ENCODE measurements around the gene KIAA1671.
"Not testable (repeated sequence)": the region's sequence is repeated elsewhere in the genome, so short reads cannot be mapped to it uniquely, and the experiment has no call there.

Gene KIAA1671

DNA sequence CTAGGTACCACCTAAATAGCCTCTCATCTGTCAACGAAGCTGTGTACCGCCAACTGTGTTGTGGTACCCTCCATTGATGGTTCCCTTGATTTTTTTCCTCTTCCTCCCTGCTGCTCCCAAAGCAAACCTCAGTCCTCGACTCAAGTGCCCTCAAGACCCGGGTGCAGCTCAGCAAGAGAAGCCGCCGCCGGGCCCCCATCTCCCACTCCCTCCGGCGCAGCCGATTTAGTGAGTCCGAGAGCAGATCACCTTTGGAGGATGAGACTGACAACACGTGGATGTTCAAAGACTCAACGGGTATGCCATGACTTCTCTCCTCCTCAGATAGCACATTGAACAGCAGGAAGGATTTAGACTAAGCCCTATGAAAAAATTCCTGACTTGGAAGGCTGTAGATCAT, 224.7 kb downstream of the KIAA1671 start:
- DNase-seq, result no peak

DNA sequence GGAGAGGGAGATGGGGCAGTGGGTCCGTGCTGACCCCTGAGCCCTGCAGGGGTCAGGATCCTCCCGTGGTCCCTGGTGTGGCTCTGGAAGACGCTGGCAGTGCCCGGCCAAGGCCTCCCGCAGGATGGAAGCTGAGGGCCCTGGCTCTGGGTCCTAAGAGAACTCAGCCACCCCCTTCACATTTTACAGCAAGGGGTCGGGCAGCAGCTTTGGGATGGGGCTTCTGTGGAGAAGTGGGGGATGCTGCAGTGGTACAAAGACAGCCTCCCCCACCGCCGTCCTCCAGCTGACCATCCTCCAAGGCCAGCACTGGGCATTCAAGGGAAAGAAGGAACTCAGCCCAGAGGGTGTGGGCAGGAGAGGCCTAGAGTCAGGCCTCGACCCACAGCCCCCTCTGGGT, 225.4 kb downstream of the KIAA1671 start:
- DNase-seq, result no peak

DNA sequence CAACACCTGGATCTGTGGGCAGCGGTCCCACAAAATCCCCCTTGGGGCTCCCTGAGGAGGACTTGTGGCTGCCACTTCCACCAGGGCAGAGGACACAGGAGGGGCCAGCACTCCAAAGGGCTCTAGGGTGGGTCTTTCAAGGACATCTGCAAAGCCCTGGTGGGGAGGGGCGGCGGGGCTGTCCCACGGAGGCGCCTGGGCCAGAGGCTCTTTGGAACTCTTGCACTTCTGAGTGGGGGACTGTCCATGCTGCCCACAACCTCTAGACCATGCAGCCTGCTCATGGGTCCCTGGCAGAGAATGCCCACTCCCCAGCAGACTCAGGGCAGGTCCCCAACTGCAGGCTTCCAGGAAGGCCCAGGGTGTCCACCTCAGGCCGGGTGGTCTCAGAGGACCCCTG, 225.8 kb downstream of the KIAA1671 start:
- not testable (repeated sequence) for DNase-seq

- DNase-seq, result not testable (repeated sequence)
These were observed 226.5 kb downstream of the KIAA1671 start for GRCh38 chr22:25178869-25179631.

- DNase-seq, result no peak
These were observed 229.9 kb downstream of the KIAA1671 start for GRCh38 chr22:25182131-25183110.

GRCh38 chr22:25183949-25184619, 231.6 kb downstream of the KIAA1671 start:
- DNase-seq, result no peak

DNA sequence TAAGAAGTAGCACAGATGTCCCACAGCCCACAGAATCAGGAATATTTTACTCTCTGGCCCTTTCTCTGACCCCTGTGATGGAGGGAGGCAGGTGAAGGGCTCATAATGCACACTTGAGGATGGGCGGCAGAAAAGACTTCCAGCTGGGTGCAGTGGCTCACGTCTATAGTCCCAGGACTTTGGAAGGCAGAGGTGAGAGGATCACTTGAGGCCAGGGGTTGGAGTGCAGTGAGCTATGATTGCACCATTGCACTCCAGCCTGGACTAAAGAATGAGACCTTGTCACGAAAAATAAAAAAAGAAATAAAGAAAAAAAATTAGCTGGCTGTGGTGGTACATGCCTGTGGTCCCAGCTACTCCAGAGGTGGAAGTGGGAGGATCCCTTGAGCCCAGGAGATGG, 233.6 kb downstream of the KIAA1671 start:
- DNase-seq, result no peak

- DNase-seq, result no peak
These were observed 235.0 kb downstream of the KIAA1671 start for GRCh38 chr22:25187469-25187868.

- no peak for DNase-seq
These were observed 239.9 kb downstream of the KIAA1671 start for GRCh38 chr22:25192406-25192805.

DNA sequence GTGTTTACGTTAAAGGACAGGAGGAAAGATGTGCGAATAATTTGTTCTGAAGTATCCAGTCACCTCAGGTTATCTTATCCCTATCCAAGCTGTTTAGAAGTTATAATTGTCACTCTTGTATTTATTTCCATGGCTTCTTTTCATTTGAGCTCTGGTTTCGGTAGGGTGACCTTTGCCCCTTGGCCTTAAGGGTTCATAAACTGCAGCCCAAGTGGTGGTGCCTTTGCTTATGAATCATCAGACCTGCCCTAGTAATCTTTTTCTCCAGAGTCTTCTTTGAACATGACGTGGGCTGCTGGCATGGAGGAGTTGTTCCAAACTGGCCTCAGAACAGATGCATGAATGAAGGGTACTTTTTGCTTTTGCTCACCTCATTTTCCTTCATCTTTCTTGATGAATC, 240.6 kb downstream of the KIAA1671 start:
- no peak for DNase-seq

GRCh38 chr22:25193548-25193947, 241.0 kb downstream of the KIAA1671 start:
- DNase-seq, result no peak

- no peak for DNase-seq
These were observed 243.8 kb downstream of the KIAA1671 start for GRCh38 chr22:25196326-25196725.

DNA sequence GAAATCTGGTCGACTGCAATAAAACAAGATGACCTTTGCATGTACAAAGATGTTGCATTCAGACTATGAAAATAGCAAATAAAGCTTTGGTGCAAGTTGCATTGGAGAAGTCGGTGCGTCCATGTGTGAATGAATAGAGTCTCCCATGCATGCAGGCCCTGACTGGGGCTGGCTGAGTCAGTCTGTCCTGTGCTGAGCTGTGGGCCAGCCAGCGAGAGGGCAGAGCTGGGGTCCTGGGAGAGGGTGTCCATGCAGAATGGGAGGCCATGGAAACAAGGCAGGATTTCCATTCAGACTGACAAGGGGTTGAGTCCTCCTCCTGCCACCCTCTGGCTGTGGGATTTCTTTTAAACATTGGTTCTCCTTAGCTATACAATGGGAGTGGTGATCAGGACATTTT, 244.8 kb downstream of the KIAA1671 start:
- DNase-seq, result no peak

DNA sequence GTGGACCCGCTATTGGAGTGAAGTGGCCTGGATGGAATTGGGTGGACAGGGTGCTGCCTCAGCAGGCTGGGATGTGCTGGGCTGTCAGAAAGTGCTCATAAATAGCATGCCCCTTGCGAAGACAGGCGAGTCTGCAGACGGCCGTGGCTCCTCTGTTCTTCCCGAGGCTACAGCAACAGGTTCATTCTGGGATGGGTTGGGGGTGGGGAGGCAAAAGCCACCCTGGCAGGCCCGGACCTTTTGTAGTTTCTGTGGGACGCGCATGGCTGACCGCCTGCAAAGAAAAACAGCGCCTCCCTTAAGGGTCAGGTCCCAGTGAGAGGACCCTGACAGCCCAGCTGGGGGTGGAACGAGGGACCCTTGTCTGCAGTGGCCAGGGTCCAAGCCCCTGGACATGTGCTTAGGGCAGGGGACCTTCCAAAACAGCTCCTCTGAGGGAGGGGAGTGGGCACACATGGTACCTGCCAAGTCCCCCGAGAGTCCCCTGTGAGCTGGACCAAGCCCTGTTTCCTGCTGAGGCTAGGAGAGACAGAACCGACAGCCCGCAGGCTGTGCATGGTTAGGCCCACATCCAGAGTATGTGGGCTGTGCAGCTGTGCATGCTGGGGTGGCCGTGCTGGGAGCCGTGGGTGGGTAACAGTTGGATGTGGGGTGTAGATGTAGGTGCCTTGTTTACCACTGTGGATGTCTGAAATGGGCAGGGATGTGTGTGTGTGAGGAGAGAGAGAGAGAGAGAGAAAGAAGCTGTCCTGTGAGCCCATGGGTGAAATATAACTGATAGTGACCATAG, 247.4 kb downstream of the KIAA1671 start, which contains the start of gene CRYBB3:
CRYBB3 (plus strand) TSS at position 128 of the 790 bp plus-strand sequence. CDS start 1,539 bp downstream, outside the sequence.
- DNase-seq, result no peak

DNA sequence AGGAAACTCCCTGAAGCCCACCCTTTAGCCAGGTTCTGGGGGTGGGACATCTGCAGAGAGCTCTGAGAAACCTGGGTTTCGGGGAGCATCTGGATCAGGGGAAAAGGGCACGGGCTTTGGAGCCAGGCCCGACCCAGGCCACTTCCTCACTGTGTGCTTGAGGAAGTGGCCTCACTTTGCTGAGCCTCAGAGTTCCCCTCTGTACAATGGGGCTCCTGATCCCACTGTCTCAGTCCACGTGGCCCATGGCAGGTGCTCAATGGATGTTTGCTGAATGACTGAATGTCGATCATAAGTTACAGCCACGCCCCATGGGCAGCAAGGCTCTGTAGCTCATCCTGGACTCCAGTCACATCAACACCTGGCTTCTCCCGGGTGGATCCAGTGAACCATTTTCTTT, 248.5 kb downstream of the KIAA1671 start:
- DNase-seq, result no peak

DNA sequence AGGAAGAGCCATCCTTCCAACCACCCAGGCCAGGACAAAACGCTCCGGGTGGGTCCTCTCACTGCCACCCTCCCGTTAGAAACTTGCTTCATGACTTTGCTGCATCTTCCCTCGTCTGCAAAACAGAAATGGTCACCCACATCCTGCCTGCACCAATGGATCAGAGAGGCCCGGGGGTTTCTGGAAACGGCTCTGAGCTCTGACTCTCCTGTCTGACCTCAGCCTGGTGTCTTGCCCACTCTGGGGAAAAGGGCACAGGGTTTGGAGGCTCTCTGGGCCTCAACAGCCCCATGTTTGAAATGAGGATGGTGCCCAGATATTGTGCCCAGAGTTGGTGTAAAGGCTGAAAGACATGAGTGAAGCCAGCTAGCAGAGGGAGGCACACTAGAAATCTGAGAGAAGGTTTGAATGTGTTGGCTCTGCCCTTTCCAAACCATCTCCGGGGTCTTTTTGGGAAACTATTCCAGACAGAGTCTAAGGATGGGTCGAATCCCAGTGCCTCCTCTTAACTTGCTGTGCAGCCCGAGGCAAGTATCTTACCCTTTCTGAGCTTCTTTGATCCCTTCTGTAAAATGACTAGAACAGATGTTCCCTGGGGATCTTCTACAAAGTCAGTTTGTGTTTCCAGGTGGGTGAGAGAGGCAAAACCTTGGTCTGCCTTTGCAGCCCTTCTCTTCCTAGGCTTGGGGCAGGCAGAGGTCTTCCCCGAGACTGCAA, 249.2 kb downstream of the KIAA1671 start:
- DNase-seq, result no peak

DNA sequence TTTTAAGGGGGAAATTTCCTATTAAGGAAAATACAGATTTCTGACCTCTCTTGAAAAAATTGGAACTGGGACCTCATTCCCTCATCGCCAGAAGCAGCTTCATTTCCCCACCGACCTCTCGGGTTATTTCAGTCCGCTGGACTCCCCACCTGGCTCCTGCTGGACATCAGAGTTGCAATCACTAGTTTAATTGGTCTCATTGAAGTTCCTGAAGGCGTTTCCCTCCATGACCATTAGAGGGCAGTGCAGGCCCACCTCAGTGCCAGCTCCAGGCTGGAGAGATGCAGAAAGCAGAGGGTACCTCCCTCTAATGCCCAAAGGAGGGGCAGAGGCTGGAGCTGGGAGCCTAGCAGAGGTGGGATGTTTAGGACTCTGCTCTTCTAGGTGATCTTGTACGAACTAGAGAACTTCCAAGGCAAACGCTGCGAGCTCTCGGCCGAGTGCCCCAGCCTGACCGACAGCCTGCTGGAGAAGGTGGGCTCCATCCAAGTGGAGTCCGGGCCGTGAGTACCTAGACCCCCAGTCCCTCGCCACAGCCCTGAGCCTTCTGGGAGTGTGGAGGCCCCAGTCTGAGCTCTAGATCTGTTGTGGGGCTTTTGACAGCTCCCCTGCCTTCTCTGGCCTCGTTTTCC, 249.9 kb downstream of the KIAA1671 start:
- DNase-seq, result peak; percentile 23

DNA sequence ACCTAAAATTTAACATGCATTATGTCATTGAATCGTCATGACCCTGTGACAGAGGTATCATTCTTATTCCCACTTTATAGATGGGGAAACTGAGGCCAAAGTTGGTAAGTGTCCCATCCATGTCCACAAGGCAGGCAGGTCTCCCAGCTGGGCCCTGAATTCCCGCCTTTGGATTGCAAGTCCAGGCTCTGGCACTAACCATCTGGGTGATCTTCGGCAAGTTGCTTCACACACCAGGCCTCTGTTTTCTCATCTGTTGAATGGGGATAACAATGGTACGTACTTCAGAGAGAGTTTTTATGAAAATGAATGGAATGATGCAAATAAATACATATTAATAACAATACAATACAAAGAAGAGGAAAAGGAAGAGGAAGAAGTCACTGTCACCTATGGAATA, 250.6 kb downstream of the KIAA1671 start:
- DNase-seq, result no peak

- DNase-seq, result not testable (repeated sequence)
These were observed 252.0 kb downstream of the KIAA1671 start for GRCh38 chr22:25204547-25204946.

GRCh38 chr22:25205847-25206246, 253.3 kb downstream of the KIAA1671 start:
- no peak for DNase-seq

DNA sequence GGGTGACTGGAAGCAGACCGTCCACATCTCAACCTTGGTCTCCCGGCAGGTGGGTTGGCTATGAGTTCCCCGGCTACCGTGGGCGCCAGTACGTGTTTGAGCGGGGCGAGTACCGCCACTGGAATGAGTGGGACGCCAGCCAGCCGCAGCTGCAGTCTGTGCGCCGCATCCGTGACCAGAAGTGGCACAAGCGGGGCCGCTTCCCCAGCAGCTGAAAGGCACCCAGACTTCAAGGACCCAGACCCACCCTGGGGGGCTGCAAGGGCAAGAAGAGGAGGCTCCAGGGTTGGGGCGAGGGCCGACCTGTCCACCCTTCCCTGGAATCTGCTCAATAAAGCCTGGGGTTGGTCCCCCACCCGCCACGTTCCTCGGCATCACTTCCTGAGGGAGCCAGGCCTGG, 254.5 kb downstream of the KIAA1671 start:
- DNase-seq, result no peak
